NCI-H2196 (cell line): ENCODE data around the gene G6PD.
"Not testable (repeated sequence)": the region's sequence is repeated elsewhere in the genome, so short reads cannot be mapped to it uniquely, and the experiment has no call there.

Experiments used
- DNase-seq: peaks from one replicate; lab custom pipeline; 2025; ENCODE audit not compliant: unreplicated experiment; lab: John Stamatoyannopoulos, UW

The G6PD gene

GRCh38 chrX:154545673-154546274 lies 872 bp downstream of the G6PD start:
- DNase-seq = no peak

- no peak for DNase-seq
Measured at GRCh38 chrX:154542723-154543424, 3.8 kb downstream of the G6PD start.

DNA sequence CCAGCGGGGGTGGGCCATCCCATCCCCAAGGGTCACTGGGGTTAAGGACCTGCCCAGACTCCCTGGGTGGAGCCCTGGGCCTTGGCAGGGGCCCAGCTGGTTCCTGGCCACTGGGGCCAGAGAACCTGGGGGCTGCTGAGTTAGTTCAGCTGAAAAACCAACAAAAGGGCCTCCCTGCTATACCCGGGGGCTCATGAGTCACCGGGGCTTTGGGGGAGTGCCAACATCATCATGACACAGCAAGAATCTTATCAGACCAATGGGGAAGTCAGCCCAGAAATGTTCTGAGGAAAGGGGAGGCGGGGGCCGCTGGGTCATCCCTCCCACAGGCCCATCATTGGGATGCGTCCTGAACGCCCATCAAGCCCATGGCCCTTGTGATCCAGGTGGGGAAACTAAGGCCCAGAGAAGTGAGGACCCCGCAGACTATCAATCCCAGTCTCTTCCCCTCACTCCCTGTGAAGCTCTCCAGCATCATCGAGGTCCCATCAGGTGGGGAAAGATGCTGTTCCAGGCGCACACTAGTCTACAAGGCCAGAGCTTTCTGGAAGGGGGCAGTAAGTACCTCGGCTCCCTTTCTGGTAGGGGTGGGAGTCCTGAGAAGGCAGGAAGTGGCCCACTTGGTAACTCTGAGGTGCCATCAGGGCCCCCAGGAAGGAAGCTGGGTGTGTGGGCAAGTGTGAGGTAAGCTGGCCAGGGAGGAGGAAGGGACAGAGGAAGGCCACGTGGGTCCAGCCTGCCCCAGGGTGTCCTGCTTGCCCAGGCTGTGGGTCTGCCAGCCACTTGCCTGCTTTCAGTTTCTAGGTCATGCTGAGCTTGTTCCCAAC lies 4.5 kb downstream of the G6PD start:
- DNase-seq = peak; percentile 21

DNA sequence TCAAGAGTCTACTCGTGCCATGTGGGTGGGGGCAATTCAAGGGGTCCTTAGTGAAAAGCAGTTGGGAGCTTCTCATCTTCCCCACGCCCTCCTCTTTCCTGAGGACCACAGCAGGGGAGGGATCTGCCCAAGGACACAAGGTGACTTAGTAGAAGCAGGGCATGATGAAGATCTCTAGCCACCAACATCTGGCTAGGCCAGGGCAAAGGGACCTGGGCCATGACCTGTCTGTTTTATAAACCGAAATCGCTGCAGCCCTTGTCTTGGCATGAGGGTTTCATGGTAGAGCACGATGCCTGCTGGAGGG lies 5.1 kb downstream of the G6PD start:
- DNase-seq = no peak

GRCh38 chrX:154540897-154541535 lies 5.6 kb downstream of the G6PD start:
- no peak for DNase-seq

DNA sequence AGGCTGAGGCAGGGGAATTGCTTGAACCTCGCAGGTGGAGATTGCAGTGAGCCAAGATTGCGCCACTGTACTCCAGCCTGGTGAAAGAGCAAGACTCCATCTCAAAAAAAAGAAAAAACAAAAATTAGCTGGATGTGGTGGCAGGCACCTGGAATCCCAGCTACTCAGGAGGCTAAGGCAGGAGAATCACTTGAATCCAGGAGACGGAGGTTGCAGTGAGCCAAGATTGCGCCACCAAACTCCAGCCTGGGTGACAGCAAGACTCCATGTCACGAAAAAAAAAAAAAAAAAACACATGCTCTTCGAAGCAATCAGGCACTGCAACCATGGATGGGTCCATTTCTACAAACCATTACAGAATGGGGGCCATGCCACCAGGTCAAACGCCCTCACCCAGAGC lies 6.3 kb downstream of the G6PD start:
- DNase-seq = not testable (repeated sequence)

GRCh38 chrX:154539077-154539476 lies 7.6 kb downstream of the G6PD start:
- DNase-seq = no peak

DNA sequence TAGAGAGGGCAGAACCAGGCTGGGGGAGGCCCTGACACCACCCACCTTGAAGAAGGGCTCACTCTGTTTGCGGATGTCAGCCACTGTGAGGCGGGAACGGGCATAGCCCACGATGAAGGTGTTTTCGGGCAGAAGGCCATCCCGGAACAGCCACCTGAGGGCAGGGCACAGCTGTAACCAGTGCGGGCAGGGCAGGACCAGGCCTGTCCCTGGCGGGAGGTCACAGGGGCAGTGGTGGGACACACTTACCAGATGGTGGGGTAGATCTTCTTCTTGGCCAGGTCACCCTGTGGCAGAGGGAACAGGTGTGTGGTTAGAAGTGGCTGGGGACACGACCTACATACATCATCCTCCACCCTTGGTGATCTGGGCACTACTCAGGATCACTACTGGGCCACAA lies 10.8 kb downstream of the G6PD start:
- no peak for DNase-seq

GRCh38 chrX:154534526-154535322 lies 11.9 kb downstream of the G6PD start:
- peak; percentile 77 for DNase-seq

GRCh38 chrX:154532690-154533089 lies 14.0 kb downstream of the G6PD start:
- DNase-seq = no peak

GRCh38 chrX:154531626-154532025 lies 15.0 kb downstream of the G6PD start:
- no peak for DNase-seq

DNA sequence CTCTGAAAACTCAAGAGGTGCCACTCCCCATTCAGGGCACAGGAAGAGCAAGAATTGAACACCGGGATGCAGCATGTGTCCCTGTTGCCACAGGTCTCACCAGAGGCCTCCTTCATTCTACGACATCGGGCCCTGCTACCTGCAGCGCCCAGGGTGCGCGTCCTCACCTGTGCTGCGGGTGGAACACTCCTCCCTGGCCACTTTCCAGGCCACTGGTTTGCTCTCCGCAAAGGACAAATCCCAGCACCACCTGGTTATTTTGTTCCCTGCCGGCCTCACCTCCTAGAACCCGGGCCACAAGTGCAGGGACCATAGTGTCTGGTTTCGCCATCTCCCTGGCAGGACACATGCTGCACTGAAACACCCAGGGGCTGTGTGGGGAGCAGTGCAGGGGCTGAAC lies 16.4 kb downstream of the G6PD start:
- DNase-seq = no peak

GRCh38 chrX:154529206-154529612 lies 17.4 kb downstream of the G6PD start:
- no peak for DNase-seq

DNA sequence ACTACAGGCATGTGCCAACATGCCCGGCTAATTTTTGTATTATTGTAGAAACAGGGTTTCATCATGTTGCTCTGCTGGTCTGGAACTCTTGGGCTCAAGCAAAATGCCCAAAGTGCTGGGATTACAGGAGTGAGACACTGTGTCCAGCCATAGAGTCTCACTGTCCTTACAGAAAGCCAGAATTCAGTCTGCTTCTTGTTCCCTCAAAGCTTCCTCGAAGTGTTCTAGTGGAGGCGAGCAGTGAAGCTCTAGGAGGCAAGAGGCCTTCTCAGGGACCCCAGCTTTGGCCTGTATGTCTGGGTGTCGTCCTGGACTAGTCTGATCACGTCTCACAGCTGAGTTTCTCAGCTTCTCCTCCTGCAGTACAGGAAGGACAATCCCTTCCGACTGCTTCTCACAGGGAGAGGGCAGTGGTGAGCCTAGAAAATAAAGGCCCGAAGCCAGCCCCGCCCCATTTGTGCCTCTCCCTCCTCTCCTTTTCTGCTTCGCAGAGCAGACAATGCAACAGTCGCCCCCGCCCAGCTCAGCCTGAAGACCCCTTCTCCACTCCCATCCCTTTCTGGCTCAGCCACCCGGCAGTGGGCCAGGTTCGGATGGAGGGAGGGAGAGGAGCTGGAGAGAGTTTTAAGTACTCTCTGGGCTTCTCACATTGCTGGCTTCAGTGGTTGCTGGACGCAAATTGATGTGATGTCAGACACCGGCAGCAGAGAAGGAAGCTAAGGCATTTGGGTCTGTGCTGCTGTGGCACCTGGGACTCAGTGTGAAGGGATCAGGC lies 19.6 kb downstream of the G6PD start:
- DNase-seq = peak; percentile 68

- DNase-seq = no peak
Measured at GRCh38 chrX:154525606-154526490, 20.8 kb downstream of the G6PD start.

DNA sequence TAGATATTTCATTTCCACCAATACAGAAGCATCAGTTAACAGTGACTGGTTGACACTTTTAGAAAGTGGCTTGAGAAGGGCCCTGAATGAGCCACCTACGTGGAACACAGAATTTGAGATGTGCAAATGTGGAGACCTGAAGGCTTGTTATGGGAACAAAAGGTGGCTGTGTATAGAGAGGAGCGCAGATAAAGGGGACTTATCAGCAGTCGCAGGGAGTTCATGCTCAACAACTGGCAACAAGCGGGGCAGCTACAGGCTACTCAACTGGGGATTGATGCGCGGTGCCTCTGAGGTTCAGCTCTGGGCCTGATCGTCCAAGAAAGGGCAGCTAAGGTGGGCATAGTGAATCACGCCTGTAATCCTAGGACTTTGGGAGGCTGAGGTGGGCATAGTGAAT lies 27.3 kb downstream of the G6PD start:
- DNase-seq = no peak

- DNase-seq = no peak
Measured at GRCh38 chrX:154517101-154517781, 29.4 kb downstream of the G6PD start.

- DNase-seq = no peak
Measured at GRCh38 chrX:154516656-154517100, 30.0 kb downstream of the G6PD start.
